ENCODE measurements around the gene TUBD1. TPM values are rescaled to one million over a fixed set of nuclear protein-coding genes. Genes with fewer than 3 reads are reported as not detected.

TUBD1 gene
- total and polyA plus RNA-seq, 2 of the 13 experiments (the other 11 are each of a cell fraction or from before 2014, with no cell fraction given), result 18.2 to 25.9 TPM

DNA sequence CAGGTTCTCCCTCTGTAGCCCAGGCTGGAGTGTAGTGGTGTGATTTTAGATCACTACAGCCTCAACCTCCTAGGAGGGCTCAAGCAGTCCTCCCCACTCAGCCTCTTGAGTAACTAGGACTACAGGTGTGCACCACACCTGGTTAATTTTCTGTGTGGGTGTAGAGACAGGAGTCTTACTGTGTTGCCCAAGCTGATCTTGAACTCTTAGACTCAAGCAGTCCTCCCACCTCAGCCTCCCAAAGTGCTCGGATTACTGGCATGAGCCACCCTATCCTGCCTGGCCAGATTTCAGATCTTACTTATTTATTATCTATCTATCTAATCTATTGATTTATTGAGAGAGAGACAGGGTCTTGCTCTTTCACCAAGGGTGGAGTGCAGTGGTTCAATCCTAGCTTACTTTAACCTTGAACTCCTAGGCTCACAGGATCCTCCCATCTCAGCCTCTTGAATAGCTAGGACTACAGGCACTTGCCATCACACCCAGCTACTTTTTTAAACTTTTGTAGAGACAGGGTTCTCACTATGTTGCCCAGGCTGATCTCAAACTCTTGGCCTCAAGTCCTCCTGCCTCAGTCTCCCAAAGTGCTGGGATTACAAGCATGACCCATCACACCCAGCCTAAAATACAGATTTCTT lies 61.8 kb downstream of the TUBD1 start (continued):
- no peak for TF ChIP-seq RXRB (CRISPR knock-in tag; IDR thresholded peaks at IDR 0.05; ENCODE audit: borderline replicate concordance)
- TF ChIP-seq, protein P1, sequence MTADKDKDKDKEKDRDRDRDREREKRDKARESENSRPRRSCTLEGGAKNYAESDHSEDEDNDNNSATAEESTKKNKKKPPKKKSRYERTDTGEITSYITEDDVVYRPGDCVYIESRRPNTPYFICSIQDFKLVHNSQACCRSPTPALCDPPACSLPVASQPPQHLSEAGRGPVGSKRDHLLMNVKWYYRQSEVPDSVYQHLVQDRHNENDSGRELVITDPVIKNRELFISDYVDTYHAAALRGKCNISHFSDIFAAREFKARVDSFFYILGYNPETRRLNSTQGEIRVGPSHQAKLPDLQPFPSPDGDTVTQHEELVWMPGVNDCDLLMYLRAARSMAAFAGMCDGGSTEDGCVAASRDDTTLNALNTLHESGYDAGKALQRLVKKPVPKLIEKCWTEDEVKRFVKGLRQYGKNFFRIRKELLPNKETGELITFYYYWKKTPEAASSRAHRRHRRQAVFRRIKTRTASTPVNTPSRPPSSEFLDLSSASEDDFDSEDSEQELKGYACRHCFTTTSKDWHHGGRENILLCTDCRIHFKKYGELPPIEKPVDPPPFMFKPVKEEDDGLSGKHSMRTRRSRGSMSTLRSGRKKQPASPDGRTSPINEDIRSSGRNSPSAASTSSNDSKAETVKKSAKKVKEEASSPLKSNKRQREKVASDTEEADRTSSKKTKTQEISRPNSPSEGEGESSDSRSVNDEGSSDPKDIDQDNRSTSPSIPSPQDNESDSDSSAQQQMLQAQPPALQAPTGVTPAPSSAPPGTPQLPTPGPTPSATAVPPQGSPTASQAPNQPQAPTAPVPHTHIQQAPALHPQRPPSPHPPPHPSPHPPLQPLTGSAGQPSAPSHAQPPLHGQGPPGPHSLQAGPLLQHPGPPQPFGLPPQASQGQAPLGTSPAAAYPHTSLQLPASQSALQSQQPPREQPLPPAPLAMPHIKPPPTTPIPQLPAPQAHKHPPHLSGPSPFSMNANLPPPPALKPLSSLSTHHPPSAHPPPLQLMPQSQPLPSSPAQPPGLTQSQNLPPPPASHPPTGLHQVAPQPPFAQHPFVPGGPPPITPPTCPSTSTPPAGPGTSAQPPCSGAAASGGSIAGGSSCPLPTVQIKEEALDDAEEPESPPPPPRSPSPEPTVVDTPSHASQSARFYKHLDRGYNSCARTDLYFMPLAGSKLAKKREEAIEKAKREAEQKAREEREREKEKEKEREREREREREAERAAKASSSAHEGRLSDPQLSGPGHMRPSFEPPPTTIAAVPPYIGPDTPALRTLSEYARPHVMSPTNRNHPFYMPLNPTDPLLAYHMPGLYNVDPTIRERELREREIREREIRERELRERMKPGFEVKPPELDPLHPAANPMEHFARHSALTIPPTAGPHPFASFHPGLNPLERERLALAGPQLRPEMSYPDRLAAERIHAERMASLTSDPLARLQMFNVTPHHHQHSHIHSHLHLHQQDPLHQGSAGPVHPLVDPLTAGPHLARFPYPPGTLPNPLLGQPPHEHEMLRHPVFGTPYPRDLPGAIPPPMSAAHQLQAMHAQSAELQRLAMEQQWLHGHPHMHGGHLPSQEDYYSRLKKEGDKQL (CRISPR knock-in tag; IDR thresholded peaks at IDR 0.05; ENCODE audit: low read depth), result no peak
- no peak for TF ChIP-seq KAT2B (IDR thresholded peaks at IDR 0.05; ENCODE audit: borderline replicate concordance, low read depth, low read length)
- TF ChIP-seq ZNF20 (CRISPR knock-in tag; IDR thresholded peaks at IDR 0.05), result no peak
- no peak for TF ChIP-seq PHF20 (CRISPR knock-in tag; IDR thresholded peaks at IDR 0.05)
- no peak for TF ChIP-seq MEIS1 (CRISPR knock-in tag; IDR thresholded peaks at IDR 0.05; ENCODE audit: borderline replicate concordance)
- TF ChIP-seq GZF1 (CRISPR knock-in tag; IDR thresholded peaks at IDR 0.05), result no peak
- no peak for TF ChIP-seq SP4 (CRISPR knock-in tag; IDR thresholded peaks at IDR 0.05)
- TF ChIP-seq, protein P2, sequence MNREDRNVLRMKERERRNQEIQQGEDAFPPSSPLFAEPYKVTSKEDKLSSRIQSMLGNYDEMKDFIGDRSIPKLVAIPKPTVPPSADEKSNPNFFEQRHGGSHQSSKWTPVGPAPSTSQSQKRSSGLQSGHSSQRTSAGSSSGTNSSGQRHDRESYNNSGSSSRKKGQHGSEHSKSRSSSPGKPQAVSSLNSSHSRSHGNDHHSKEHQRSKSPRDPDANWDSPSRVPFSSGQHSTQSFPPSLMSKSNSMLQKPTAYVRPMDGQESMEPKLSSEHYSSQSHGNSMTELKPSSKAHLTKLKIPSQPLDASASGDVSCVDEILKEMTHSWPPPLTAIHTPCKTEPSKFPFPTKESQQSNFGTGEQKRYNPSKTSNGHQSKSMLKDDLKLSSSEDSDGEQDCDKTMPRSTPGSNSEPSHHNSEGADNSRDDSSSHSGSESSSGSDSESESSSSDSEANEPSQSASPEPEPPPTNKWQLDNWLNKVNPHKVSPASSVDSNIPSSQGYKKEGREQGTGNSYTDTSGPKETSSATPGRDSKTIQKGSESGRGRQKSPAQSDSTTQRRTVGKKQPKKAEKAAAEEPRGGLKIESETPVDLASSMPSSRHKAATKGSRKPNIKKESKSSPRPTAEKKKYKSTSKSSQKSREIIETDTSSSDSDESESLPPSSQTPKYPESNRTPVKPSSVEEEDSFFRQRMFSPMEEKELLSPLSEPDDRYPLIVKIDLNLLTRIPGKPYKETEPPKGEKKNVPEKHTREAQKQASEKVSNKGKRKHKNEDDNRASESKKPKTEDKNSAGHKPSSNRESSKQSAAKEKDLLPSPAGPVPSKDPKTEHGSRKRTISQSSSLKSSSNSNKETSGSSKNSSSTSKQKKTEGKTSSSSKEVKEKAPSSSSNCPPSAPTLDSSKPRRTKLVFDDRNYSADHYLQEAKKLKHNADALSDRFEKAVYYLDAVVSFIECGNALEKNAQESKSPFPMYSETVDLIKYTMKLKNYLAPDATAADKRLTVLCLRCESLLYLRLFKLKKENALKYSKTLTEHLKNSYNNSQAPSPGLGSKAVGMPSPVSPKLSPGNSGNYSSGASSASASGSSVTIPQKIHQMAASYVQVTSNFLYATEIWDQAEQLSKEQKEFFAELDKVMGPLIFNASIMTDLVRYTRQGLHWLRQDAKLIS (CRISPR knock-in tag; IDR thresholded peaks at IDR 0.05), result no peak
- no peak for TF ChIP-seq ZZZ3 (CRISPR knock-in tag; IDR thresholded peaks at IDR 0.05; ENCODE audit: borderline replicate concordance)
- 0 out of 2 replicates have a peak, but pooled peaks have one; percentile 20 for TF ChIP-seq ZNF354B (CRISPR knock-in tag; IDR thresholded peaks at IDR 0.05)
- no peak for TF ChIP-seq RELA (CRISPR knock-in tag; IDR thresholded peaks at IDR 0.05)
- TF ChIP-seq MAFG (CRISPR knock-in tag; IDR thresholded peaks at IDR 0.05), result no peak
- TF ChIP-seq ZNF230 (CRISPR knock-in tag; IDR thresholded peaks at IDR 0.05), result no peak
- TF ChIP-seq EHMT2 (IDR thresholded peaks at IDR 0.05; ENCODE audit: borderline replicate concordance, low read depth, low read length), result no peak
- TF ChIP-seq MXI1 (IDR thresholded peaks at IDR 0.05; ENCODE audit: borderline replicate concordance, low read depth, low read length), result no peak
- TF ChIP-seq RBM22 (optimal IDR thresholded peaks at IDR 0.05; ENCODE audit: low read length), result peak; percentile 36
- TF ChIP-seq SOX6 (IDR thresholded peaks at IDR 0.05), result no peak
- TF ChIP-seq SOX6 (CRISPR knock-in tag; IDR thresholded peaks at IDR 0.05), result peak; percentile 30; the same call in 1 of the 2 replicates
- TF ChIP-seq, protein P3, sequence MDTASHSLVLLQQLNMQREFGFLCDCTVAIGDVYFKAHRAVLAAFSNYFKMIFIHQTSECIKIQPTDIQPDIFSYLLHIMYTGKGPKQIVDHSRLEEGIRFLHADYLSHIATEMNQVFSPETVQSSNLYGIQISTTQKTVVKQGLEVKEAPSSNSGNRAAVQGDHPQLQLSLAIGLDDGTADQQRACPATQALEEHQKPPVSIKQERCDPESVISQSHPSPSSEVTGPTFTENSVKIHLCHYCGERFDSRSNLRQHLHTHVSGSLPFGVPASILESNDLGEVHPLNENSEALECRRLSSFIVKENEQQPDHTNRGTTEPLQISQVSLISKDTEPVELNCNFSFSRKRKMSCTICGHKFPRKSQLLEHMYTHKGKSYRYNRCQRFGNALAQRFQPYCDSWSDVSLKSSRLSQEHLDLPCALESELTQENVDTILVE (CRISPR knock-in tag; IDR thresholded peaks at IDR 0.05), result no peak
- peak; percentile 41; the same call in 1 of the 2 replicates for TF ChIP-seq GATAD2A (CRISPR knock-in tag; IDR thresholded peaks at IDR 0.05)
